GM12872 (cell line): ENCODE measurements around the gene RABGAP1.

Experiments
- TF ChIP-seq, protein P1 (sequence below): IDR thresholded peaks from 3 replicates; pipeline ENCODE4 v1.5.1; 2011; ENCODE audit warnings: low read depth, mild to moderate bottlenecking, low read length, moderate library complexity; ENCODE audit not compliant: insufficient read depth

Gene RABGAP1

GRCh38 chr9:123089040-123089439 is 148.2 kb downstream of the RABGAP1 start:
- TF ChIP-seq, protein P1, sequence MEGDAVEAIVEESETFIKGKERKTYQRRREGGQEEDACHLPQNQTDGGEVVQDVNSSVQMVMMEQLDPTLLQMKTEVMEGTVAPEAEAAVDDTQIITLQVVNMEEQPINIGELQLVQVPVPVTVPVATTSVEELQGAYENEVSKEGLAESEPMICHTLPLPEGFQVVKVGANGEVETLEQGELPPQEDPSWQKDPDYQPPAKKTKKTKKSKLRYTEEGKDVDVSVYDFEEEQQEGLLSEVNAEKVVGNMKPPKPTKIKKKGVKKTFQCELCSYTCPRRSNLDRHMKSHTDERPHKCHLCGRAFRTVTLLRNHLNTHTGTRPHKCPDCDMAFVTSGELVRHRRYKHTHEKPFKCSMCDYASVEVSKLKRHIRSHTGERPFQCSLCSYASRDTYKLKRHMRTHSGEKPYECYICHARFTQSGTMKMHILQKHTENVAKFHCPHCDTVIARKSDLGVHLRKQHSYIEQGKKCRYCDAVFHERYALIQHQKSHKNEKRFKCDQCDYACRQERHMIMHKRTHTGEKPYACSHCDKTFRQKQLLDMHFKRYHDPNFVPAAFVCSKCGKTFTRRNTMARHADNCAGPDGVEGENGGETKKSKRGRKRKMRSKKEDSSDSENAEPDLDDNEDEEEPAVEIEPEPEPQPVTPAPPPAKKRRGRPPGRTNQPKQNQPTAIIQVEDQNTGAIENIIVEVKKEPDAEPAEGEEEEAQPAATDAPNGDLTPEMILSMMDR, result no peak

DNA sequence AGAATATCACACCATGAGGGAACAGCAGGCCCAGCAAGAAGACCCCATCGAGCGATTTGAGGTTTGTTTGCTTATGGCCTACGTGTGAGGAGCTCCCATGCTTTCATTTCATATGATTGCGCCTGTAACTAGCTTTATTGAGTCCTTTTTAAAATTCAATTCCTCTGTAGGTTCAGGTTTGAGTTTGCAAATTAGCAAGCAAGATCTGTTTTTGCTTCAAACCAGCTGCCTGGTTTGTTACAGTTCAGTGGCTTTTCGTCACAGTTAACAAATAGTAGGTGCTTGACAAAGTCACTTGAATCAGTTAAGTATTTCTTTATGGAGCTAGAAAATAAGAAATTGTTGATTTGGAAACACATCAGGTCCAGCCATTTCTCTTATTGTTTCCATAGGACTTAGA is 149.0 kb downstream of the RABGAP1 start:
- TF ChIP-seq, protein P1, result no peak

DNA sequence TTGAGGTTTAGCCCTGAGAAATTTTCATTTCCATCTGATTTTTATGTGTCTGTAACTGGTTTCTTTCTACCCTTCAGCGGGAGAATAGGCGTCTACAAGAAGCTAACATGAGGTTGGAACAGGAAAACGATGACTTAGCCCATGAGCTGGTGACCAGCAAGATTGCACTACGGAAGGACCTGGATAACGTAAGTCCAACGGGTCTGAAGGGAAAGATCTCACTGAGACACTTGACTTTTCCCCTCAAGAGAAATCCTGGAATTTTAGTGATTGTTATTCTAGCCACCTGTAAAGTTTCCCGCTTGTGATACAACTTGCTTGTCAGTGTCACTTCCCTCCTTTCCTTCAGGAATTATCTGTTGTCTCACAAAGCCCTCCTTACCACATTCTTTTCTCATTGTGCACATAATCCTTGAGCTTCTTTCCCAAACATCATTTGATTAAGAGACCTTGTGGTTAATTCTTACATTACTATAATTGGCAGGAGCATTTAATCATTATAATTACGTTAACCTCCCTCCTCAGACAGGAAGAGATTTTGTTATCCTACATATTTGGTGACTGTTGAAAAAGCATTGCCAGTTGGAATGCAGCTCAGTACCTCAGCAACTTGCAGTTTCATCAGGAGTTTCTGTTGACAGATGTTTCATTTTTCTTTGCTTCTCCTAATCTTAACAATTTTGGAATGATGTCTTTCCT is 149.5 kb downstream of the RABGAP1 start:
- TF ChIP-seq, protein P1, result no peak

GRCh38 chr9:123090956-123091355 is 150.1 kb downstream of the RABGAP1 start:
- TF ChIP-seq, protein P1, result no peak

DNA sequence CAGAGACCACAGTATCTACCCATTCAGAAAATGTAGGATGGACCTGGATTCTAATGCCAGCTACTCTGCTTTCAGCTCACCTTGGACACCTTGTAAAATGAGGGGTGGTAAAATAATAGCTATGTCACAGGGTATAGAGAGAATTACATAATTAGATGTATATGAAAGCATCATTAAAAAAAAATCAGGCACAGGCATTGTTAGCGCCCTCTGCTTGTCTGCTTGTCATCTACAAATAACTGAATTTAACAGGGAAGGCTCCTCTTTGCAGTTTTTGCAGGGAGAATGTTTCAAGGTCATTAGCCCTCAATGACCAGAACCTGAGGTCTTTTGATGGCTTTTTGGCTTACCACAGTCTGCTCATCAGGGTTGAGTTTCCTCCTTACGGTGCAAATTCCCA is 150.6 kb downstream of the RABGAP1 start:
- TF ChIP-seq, protein P1, result peak; percentile 31; the same call in 1 of the 3 replicates

GRCh38 chr9:123093141-123093540 is 152.3 kb downstream of the RABGAP1 start:
- TF ChIP-seq, protein P1, result no peak

- TF ChIP-seq, protein P1, result no peak
Measured at GRCh38 chr9:123096987-123097386, 156.2 kb downstream of the RABGAP1 start.
